SIG-M5 treated with dmso at 0.1 percent for 504 hours (cell line): ENCODE results near the gene C2CD3.

Experiments used
- DNase-seq: peaks from one replicate; lab custom pipeline; 2025; ENCODE audit not compliant: unreplicated experiment; lab: John Stamatoyannopoulos, UW

C2CD3 gene

DNA sequence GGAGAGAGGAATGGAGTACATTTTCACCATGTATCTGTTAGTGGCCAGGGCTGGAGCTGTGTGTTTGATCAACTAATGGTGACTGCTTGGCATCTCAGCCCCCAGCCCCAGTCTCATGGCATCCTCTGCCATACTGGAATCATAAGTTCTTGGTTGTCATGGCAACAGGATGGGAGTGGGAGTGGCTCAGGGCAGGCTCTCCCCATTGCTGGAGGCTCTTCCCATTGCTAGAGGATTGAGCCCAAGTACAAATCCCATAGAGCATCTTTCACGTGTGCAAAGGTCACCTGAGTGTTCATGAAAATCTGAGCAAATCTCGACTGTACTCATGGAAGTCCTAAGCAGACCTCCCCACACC, 205.1 kb downstream of the C2CD3 start:
- no peak for DNase-seq

DNA sequence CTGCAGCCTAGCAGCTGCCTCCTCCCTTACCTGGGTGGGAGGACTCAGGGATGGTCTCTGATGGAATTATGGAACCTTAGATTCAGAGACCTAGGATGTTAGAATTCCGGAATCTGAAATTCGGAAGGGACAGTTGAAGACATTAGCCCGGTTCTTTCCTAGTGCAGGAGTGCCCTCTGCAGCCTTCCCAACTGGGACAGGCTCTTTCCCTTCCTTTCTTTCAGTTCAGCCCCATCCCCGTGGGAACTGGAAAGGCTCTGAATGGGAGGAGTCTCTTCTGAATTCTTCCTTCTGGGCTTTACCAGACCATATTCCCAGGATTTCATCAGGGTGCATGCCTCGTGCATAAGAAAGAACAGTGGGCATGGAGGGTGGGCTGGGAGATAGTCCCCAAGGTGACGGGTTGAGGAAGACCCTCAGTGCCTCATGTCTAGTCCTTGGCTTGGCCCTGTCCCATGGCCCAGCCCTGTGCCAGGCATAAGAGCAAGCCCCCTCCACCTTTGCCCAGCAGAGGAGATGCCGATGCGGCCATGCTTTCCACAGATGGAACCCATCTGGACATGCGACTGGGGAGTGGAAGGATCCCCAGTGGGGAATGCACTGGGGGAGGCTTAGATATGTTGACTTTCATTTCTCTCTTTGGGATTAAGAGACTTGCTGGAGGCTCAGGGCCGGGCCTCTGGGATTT, 205.6 kb downstream of the C2CD3 start:
- DNase-seq = no peak

DNA sequence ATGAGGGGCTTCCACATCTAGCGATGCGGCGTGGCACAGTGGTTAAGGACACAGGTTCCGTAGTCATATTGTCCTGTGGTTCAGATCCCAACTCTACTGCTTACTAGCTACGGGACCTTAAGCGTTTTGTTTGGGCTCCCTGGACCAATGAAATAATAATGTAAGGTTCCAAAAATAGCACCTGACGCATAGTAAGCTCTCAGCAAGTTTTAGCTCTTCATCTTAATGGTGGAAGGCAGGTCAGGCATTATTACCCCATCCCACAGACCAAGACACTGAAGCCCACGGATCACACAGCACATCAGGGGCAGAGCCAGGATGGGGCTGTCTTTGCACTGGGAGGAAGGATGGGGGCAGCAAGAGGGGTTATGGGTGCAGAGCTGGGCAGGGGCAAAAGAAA, 206.9 kb downstream of the C2CD3 start:
- no peak for DNase-seq
